HT1080 (cell line): Measurements from ENCODE around the gene S100PBP. TPM values are rescaled to one million over a fixed set of nuclear protein-coding genes. Genes with fewer than 3 reads are reported as not detected.

Experiments used
- DNase-seq: peaks from one replicate; pipeline ENCODE4 v3.0.0-alpha.2; 2015; ENCODE audit warnings: low read depth
- total RNA-seq: library from RNA; depleted of rRNA; stranded (reverse); fragments of >200 nt; shearing (Covaris generic); gene quantifications from 2 replicates; pipeline ENCODE4 v1.2.3, GENCODE V29; 2014

Gene S100PBP
- total RNA-seq, 1 experiment from 2014 or later = 16.8 TPM

- DNase-seq = no peak
Observed at GRCh38 chr1:32818804-32819541, 1.5 kb downstream of the S100PBP start.

DNA sequence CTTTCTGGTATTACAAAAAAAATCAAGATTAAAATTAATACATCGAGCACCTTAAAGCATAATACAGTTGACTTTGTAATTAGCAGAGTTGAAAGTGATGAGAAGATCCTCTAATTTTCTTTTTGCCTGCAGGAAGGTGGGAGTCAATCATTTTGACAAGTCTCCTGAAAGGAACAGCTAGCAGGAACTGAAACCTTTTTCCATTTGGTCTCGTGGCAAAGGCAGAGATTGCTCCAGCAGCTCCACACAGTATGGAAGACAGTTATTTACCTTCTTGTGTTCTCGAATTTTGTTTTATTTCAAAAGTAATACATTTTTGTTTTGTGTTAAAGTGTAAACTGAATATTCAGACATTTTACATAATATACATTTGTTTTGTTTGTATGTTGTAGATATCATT is 7.7 kb downstream of the S100PBP start:
- DNase-seq = no peak

GRCh38 chr1:32828341-32828740 is 10.9 kb downstream of the S100PBP start:
- peak; percentile 21 for DNase-seq

- no peak for DNase-seq
Observed at GRCh38 chr1:32830092-32830852, 12.8 kb downstream of the S100PBP start.

GRCh38 chr1:32831878-32832277 is 14.4 kb downstream of the S100PBP start:
- DNase-seq = no peak

DNA sequence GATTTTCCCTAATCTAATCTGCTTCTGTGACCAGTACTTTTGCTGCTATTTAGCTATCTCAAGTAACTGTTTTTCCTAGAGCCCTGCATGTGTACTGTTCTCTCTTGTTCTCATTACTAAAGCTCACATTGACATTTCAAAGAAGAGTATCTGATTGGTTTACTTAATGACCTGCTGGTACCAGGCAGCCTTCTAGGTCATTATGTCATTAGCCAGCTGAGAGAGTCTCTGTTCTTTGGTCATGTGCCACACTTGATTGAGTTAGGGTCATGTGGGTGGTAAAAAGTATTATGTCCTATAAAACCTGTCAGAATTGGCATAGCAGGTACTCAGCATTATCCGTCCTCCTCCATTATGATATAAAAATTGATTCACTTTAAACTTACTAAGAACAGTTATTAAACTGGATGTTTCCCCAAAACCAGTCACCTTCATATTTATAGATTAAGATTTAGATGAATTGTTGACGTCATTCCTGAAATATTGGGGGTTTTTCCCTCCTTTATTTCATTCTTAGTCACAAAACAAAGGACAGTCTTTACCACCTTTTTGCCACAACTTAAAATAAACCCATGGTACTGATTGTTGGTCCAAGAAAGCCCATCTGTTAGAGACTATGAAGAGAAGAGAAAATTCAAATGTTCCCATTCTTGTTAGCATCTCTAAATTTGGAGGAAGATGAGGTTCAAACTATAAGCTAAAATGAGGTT is 31.1 kb downstream of the S100PBP start:
- DNase-seq = no peak

DNA sequence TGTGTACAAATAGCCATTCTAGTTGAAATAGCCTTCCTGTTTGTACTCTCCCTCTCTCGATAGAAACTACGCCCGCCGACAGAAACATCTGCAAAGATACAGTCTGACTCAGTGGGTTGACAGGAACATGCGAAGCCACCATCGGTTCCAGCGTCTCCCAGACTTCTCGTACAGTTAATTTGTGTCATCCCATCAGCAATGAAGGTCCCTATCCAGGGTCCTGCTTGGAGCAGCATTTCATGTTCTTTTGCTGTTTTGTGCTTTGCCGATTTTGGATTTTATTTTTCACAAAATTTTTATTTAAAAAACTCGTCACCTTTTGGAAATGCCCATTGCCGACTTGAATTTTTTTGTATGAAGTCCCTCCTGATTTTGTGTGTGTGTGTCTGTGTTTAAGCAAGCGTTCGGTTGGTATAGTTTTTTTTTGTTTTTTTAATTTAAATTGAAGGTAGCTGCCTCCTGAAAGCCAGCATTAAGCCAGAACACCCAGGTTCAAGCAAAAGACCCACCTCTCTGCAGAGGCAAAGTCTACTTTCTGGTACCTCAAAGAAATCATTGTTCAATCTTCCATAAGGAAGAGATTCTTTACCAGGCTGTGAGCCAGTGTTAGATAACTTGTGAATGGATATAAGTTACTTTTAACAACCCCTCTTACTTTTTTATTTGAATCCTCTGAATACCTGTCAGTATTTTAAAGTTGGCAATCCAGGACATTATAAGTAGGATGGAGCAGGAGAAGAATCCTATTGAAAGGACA is 38.6 kb downstream of the S100PBP start:
- no peak for DNase-seq

DNA sequence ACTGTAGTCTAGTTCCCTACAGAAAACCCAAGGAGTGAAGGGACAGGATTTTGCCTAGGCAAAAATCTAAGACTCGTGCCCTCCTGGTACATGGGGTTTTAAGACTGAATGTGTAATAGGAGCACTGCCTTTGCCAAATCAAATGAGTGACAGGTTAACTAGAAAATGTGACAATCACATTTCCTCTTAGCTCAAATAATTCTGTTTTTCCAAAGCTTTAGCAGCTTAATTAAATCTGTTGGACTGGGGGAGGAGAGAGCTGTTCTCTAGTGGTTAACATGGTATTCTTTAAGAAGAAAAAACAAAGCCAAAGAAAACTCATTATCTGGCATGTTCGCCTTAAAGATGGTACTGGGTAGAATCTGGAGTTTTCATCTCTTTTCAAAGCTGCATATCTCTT is 40.7 kb downstream of the S100PBP start:
- no peak for DNase-seq

DNA sequence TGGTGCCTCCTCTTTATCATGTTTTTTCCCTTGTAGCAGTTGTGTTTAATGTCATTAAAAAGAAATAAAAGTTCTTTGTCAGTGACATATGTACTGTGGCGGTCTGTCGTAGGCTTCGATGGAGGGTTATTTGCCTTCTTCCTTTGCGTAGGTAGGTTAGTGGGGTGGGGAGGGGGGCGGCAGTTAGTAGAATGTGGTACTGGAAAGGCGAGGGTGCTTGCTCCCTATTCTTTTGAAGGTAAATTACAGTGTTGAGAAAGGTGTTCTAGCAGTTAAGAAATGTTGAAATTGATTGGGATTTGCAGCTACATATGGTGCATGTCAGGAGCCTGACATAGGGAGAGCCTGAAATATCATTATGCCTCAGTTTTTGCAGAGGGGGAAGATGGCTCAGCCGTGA is 41.3 kb downstream of the S100PBP start:
- DNase-seq = no peak

GRCh38 chr1:32859915-32860314 is 42.5 kb downstream of the S100PBP start:
- DNase-seq = no peak

GRCh38 chr1:32860566-32860965 is 43.1 kb downstream of the S100PBP start:
- no peak for DNase-seq

GRCh38 chr1:32861904-32862695 is 44.6 kb downstream of the S100PBP start:
- DNase-seq = no peak

GRCh38 chr1:32863218-32863880 is 45.9 kb downstream of the S100PBP start:
- DNase-seq = no peak

DNA sequence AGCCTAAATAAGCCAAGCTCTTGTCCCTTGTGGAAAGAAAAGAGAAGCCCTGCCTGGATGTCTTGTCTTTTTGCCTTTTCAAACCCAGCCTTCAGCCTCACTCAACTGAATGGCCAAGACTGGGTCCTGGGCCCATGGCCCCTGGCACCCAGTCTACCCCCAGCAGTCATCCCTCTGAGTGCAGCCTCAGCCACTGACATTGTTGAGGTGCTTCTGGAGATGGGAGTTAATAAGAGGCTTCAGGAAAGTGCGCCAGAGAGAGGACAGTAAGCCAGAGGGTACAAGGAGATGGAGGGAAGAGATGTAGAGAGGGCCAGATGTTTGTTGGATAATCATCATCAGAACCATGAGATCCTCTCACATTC is 46.4 kb downstream of the S100PBP start:
- DNase-seq = no peak

GRCh38 chr1:32864375-32865019 is 47.0 kb downstream of the S100PBP start:
- no peak for DNase-seq

DNA sequence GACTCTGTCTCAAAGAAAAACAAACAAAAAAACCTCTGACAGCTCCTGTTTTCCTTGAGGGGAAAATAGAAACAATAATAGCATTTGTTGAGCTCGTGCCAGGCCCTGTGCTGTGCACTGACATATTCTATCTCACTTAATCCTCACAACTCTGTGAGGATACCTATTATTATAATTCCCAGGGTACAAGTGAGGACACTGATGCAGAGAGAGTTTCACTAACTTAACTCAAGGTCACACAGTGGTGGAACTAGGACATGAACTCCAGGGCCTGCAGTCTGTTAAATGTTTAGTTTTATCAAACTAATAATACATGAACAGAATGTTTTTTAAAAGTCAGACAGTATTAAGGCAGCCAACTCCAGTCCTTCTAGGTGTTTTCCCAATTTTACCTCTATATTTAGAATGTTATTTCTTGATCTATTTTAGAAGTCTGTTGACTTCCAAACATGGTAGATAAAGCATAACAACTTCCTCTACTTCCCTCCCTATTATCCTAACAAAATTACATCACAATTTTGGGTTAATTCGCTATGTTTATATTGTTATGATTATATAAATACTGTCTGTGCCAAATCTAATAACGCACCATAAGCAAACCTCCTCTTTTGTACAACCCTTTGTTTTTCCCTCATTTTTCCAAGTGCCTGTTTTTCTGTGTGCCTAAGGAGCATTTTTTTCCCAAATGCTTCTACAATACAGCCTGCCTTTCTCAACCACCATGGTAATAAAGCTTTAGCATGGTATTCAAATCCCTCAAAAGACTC is 48.4 kb downstream of the S100PBP start:
- DNase-seq = no peak

GRCh38 chr1:32867151-32867550 is 49.7 kb downstream of the S100PBP start:
- no peak for DNase-seq

- no peak for DNase-seq
Observed at GRCh38 chr1:32867671-32868070, 50.2 kb downstream of the S100PBP start.

DNA sequence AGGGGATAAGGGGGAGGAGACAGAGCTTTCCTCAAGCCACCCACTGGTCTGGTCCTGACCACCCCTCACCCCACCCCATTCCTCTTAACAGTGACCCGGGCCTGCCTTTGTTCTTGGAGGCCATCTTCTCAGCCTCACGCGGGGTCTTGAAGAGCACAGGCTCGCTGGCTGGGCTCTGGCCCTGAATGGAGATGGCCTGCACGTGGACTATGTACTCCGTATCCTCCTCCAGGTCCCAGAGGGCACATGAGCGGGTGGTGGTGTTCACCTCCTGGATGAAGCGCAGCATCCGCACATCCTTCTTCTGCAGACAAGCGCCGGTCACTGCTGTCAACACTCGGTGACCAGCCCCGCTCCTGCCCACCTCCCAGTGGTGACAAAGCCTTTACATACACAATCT is 50.6 kb downstream of the S100PBP start:
- DNase-seq = no peak
